Mucosa of stomach (tissue), 1 donor: ENCODE data around the gene HS6ST3.

Source experiments
- H3K27me3 ChIP-seq: one replicate; pipeline ENCODE4 v1.7.0; 2013; ENCODE audit warnings: mild to moderate bottlenecking, low read length; ENCODE audit not compliant: control insufficient read depth, insufficient read depth
- H3K36me3 ChIP-seq: one replicate; pipeline ENCODE4 v1.7.0; 2013; ENCODE audit warnings: low read length; ENCODE audit not compliant: control insufficient read depth, insufficient read depth
- H3K4me1 ChIP-seq: one replicate; pipeline ENCODE4 v1.7.0; 2013; ENCODE audit warnings: mild to moderate bottlenecking, low read length; ENCODE audit not compliant: control insufficient read depth, insufficient read depth
- H3K4me3 ChIP-seq: one replicate; pipeline ENCODE4 v1.7.0; 2013; ENCODE audit warnings: low read length
- H3K9ac ChIP-seq: one replicate; pipeline ENCODE4 v1.7.0; 2013; ENCODE audit warnings: mild to moderate bottlenecking, low read length, moderate library complexity
- H3K9me3 ChIP-seq: one replicate; pipeline ENCODE4 v1.7.0; 2013; ENCODE audit warnings: mild to moderate bottlenecking, low read length, moderate library complexity; ENCODE audit not compliant: control insufficient read depth
- donor health status: Pancreatic carcinoma.

The HS6ST3 gene

GRCh38 chr13:96285729-96286128 lies 195.8 kb downstream of the HS6ST3 start:
- H3K4me3 ChIP-seq, result no peak overlapping the region
- no peaks in the 10 kb centered on the region for H3K9me3 ChIP-seq

GRCh38 chr13:96294930-96295881 lies 205.3 kb downstream of the HS6ST3 start:
- Histone ChIP-seq H3K4me3 (no peak overlapping the region), H3K36me3 (no peaks in the 10 kb centered on the region), H3K4me1 (no peaks in the 10 kb centered on the region), H3K9me3 (no peaks in the 10 kb centered on the region), H3K9ac (no peak overlapping the region), H3K27me3 (no peaks in the 10 kb centered on the region)

More at GRCh38 chr13:96285729-96286128, 195.8 kb downstream of the HS6ST3 start:
- Histone ChIP-seq H3K9ac (no peak overlapping the region), H3K27me3 (no peaks in the 10 kb centered on the region), H3K36me3 (no peaks in the 10 kb centered on the region), H3K4me1 (no peaks in the 10 kb centered on the region)

- no peak overlapping the region for H3K9ac ChIP-seq
- H3K9me3 ChIP-seq, result no peaks in the 10 kb centered on the region
- no peaks in the 10 kb centered on the region for H3K36me3 ChIP-seq
- H3K4me1 ChIP-seq, result no peaks in the 10 kb centered on the region
- H3K27me3 ChIP-seq, result no peaks in the 10 kb centered on the region
- no peak overlapping the region for H3K4me3 ChIP-seq
Measured at GRCh38 chr13:96297360-96297759, 207.5 kb downstream of the HS6ST3 start.

- Histone ChIP-seq H3K27me3 (no peaks in the 10 kb centered on the region), H3K36me3 (no peaks in the 10 kb centered on the region), H3K4me1 (no peaks in the 10 kb centered on the region), H3K9me3 (no peaks in the 10 kb centered on the region), H3K9ac (no peak overlapping the region), H3K4me3 (no peak overlapping the region)
Measured at GRCh38 chr13:96299235-96299634, 209.3 kb downstream of the HS6ST3 start.

GRCh38 chr13:96308568-96308967 lies 218.7 kb downstream of the HS6ST3 start:
- no peaks in the 10 kb centered on the region for H3K9me3 ChIP-seq
- no peaks in the 10 kb centered on the region for H3K4me1 ChIP-seq
- no peak overlapping the region for H3K9ac ChIP-seq
- no peaks in the 10 kb centered on the region for H3K36me3 ChIP-seq
- no peak overlapping the region for H3K4me3 ChIP-seq
- no peaks in the 10 kb centered on the region for H3K27me3 ChIP-seq

- Histone ChIP-seq H3K9ac (no peak overlapping the region), H3K4me1 (no peaks in the 10 kb centered on the region), H3K27me3 (no peaks in the 10 kb centered on the region), H3K36me3 (no peaks in the 10 kb centered on the region), H3K9me3 (no peaks in the 10 kb centered on the region), H3K4me3 (no peak overlapping the region)
Measured at GRCh38 chr13:96314974-96315373, 225.1 kb downstream of the HS6ST3 start.

- Histone ChIP-seq H3K27me3 (no peaks in the 10 kb centered on the region), H3K9ac (no peak overlapping the region), H3K4me3 (no peak overlapping the region)
Measured at GRCh38 chr13:96338030-96338429, 248.1 kb downstream of the HS6ST3 start.

GRCh38 chr13:96342286-96342685 lies 252.4 kb downstream of the HS6ST3 start:
- H3K36me3 ChIP-seq, result no peaks in the 10 kb centered on the region
- H3K4me1 ChIP-seq, result no peaks in the 10 kb centered on the region
- no peak overlapping the region for H3K4me3 ChIP-seq
- H3K9me3 ChIP-seq, result no peaks in the 10 kb centered on the region
- H3K27me3 ChIP-seq, result no peaks in the 10 kb centered on the region
- H3K9ac ChIP-seq, result no peak overlapping the region

More at GRCh38 chr13:96338030-96338429, 248.1 kb downstream of the HS6ST3 start:
- H3K36me3 ChIP-seq, result no peaks in the 10 kb centered on the region
- no peaks in the 10 kb centered on the region for H3K9me3 ChIP-seq
- no peaks in the 10 kb centered on the region for H3K4me1 ChIP-seq

- no peaks in the 10 kb centered on the region for H3K4me1 ChIP-seq
- no peak overlapping the region for H3K4me3 ChIP-seq
- no peak overlapping the region for H3K9ac ChIP-seq
- H3K36me3 ChIP-seq, result no peaks in the 10 kb centered on the region
- no peaks in the 10 kb centered on the region for H3K27me3 ChIP-seq
- no peaks in the 10 kb centered on the region for H3K9me3 ChIP-seq
Measured at GRCh38 chr13:96342852-96343465, 253.1 kb downstream of the HS6ST3 start.

- H3K27me3 ChIP-seq, result no peaks in the 10 kb centered on the region
- H3K4me3 ChIP-seq, result no peak overlapping the region
- H3K9me3 ChIP-seq, result no peaks in the 10 kb centered on the region
- H3K36me3 ChIP-seq, result no peaks in the 10 kb centered on the region
- no peaks in the 10 kb centered on the region for H3K4me1 ChIP-seq
- no peak overlapping the region for H3K9ac ChIP-seq
Measured at GRCh38 chr13:96346921-96347320, 257.0 kb downstream of the HS6ST3 start.

- H3K9ac ChIP-seq, result no peak overlapping the region
- no peaks in the 10 kb centered on the region for H3K36me3 ChIP-seq
- no peak overlapping the region for H3K4me3 ChIP-seq
- no peaks in the 10 kb centered on the region for H3K9me3 ChIP-seq
- no peaks in the 10 kb centered on the region for H3K4me1 ChIP-seq
- no peaks in the 10 kb centered on the region for H3K27me3 ChIP-seq
Measured at GRCh38 chr13:96373597-96373996, 283.7 kb downstream of the HS6ST3 start.

GRCh38 chr13:96377835-96378234 lies 287.9 kb downstream of the HS6ST3 start:
- Histone ChIP-seq H3K9ac (no peak overlapping the region), H3K36me3 (no peaks in the 10 kb centered on the region), H3K9me3 (no peaks in the 10 kb centered on the region), H3K4me1 (no peaks in the 10 kb centered on the region), H3K27me3 (no peaks in the 10 kb centered on the region), H3K4me3 (no peak overlapping the region)
